ENCODE results near the gene TSPAN12. TPM values are rescaled to one million over a fixed set of nuclear protein-coding genes. Genes with fewer than 3 reads are reported as not detected.
"Not testable (repeated sequence)": the region's sequence is repeated elsewhere in the genome, so short reads cannot be mapped to it uniquely, and the experiment has no call there.

Gene TSPAN12
- 100 to 1,000 TPM; 181 to 199 (median 193) TPM for polyA plus RNA-seq (ENCODE audit: insufficient read length in 4 of 4)

- DNase-seq (ENCODE audit: low read depth in 4 of 4, low spot score in 3 of 4) = peak; percentile 71 to 79 (median 77)
Observed at GRCh38 chr7:120857588-120858573, at the start of gene TSPAN12. TSPAN12 (minus strand) TSS chr7:120858144; CDS start chr7:120856763, 1,381 bp downstream.

- DNase-seq (ENCODE audit: low read depth in 4 of 4, low spot score in 3 of 4) = peak in 2 of 4 donors; percentile 5 to 13
Observed at GRCh38 chr7:120898715-120899499, 41.0 kb upstream of the TSPAN12 start.

GRCh38 chr7:120895253-120895652 lies 37.3 kb upstream of the TSPAN12 start:
- DNase-seq (ENCODE audit: low read depth in 4 of 4, low spot score in 3 of 4) = not testable (repeated sequence)

- not testable (repeated sequence) for DNase-seq (ENCODE audit: low read depth in 4 of 4, low spot score in 3 of 4)
Observed at GRCh38 chr7:120885602-120886001, 27.7 kb upstream of the TSPAN12 start.

GRCh38 chr7:120877701-120878100 lies 19.8 kb upstream of the TSPAN12 start:
- DNase-seq (ENCODE audit: low read depth in 4 of 4, low spot score in 3 of 4) = no peak

GRCh38 chr7:120876922-120877321 lies 19.0 kb upstream of the TSPAN12 start:
- no peak for DNase-seq (ENCODE audit: low read depth in 4 of 4, low spot score in 3 of 4)

- no peak for DNase-seq (ENCODE audit: low read depth in 4 of 4, low spot score in 3 of 4)
Observed at GRCh38 chr7:120874722-120875121, 16.8 kb upstream of the TSPAN12 start.

- DNase-seq (ENCODE audit: low read depth in 4 of 4, low spot score in 3 of 4) = no peak
Observed at GRCh38 chr7:120874016-120874415, 16.1 kb upstream of the TSPAN12 start.

GRCh38 chr7:120873401-120873800 lies 15.5 kb upstream of the TSPAN12 start:
- DNase-seq (ENCODE audit: low read depth in 4 of 4, low spot score in 3 of 4) = no peak

- no peak for DNase-seq (ENCODE audit: low read depth in 4 of 4, low spot score in 3 of 4)
Observed at GRCh38 chr7:120869700-120870099, 11.8 kb upstream of the TSPAN12 start.

- DNase-seq (ENCODE audit: low read depth in 4 of 4, low spot score in 3 of 4) = no peak
Observed at GRCh38 chr7:120867932-120868331, 10.0 kb upstream of the TSPAN12 start.

- DNase-seq (ENCODE audit: low read depth in 4 of 4, low spot score in 3 of 4) = no peak
Observed at GRCh38 chr7:120865191-120865981, 7.4 kb upstream of the TSPAN12 start.

- DNase-seq (ENCODE audit: low read depth in 4 of 4, low spot score in 3 of 4) = no peak
Observed at GRCh38 chr7:120864141-120864900, 6.4 kb upstream of the TSPAN12 start.

GRCh38 chr7:120862987-120863590 lies 5.1 kb upstream of the TSPAN12 start:
- DNase-seq (ENCODE audit: low read depth in 4 of 4, low spot score in 3 of 4) = no peak

GRCh38 chr7:120860156-120860555 lies 2.2 kb upstream of the TSPAN12 start:
- DNase-seq (ENCODE audit: low read depth in 4 of 4, low spot score in 3 of 4) = no peak

GRCh38 chr7:120859459-120859858 lies 1.5 kb upstream of the TSPAN12 start:
- DNase-seq (ENCODE audit: low read depth in 4 of 4, low spot score in 3 of 4) = no peak

GRCh38 chr7:120856621-120857352 lies 1.2 kb downstream of the TSPAN12 start:
- peak in 2 of 4 donors; percentile 62 to 63 for DNase-seq (ENCODE audit: low read depth in 4 of 4, low spot score in 3 of 4)

- DNase-seq (ENCODE audit: low read depth in 4 of 4, low spot score in 3 of 4) = no peak
Observed at GRCh38 chr7:120856198-120856597, 1.7 kb downstream of the TSPAN12 start.

- no peak for DNase-seq (ENCODE audit: low read depth in 4 of 4, low spot score in 3 of 4)
Observed at GRCh38 chr7:120852700-120853099, 5.2 kb downstream of the TSPAN12 start.

Measured in right renal pelvis (tissue), 4 donors.